IPS-15b (cell line): ENCODE measurements around the gene HCFC1R1.

Source experiments
- H3K27me3 ChIP-seq: one replicate; pipeline ENCODE4 v1.6.1; 2013; ENCODE audit warnings: low read length; ENCODE audit not compliant: control insufficient read depth, insufficient read depth
- H3K36me3 ChIP-seq: one replicate; pipeline ENCODE4 v1.6.1; 2013; ENCODE audit warnings: low read length; ENCODE audit not compliant: control insufficient read depth, insufficient read depth
- H3K4me1 ChIP-seq: one replicate; pipeline ENCODE4 v1.6.1; 2013; ENCODE audit warnings: mild to moderate bottlenecking, low read length; ENCODE audit not compliant: control insufficient read depth, insufficient read depth
- H3K4me3 ChIP-seq: one replicate; pipeline ENCODE4 v1.5.1; 2013; ENCODE audit warnings: low read depth, low read length
- H3K9ac ChIP-seq: one replicate; pipeline ENCODE4 v1.6.1; 2013; ENCODE audit warnings: low read depth, mild to moderate bottlenecking, low read length
- H3K9me3 ChIP-seq: one replicate; pipeline ENCODE4 v1.6.1; 2013; ENCODE audit warnings: mild to moderate bottlenecking, low read length; ENCODE audit not compliant: control insufficient read depth, insufficient read depth

HCFC1R1 gene

DNA sequence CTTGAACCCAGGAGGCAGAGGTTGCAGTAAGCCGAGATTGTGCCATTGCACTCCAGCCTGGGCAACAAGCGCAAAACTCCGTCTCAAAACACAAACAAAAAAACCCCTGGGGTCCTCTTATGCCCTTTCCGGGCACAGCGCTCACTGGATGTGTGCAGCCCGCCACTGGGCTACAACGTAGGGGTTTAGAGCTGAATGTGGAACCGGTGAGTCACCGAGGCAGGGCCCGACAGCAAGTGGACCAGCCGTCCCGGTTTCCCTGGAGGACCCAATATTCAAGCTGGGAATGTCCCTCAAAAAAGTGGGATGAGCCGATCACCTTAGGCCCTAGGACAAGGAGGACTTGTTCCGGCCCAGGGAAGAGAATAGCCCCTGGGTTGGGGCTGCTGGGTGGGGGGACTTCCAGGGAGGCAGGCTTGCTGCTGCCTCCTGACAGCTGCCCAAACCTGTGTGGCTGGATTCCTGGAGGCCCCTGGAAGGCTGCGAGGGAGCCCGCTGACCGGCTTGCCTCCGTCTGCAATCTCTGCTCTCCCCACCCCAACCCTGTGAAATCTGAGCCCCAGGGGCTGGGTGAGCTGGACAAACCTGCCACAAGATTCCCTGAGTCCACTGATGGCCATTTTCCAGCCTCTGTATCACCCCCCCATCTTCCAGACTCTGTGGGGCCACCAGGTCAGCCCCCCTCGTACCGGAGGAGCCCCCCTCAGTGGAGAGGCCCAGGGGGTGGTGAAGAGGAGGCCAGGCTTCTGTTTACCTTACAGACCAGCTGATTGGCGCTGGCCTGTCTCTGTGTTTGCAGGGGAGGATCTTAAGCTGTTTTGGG, 14.0 kb downstream of the HCFC1R1 start:
- peak overlapping the region; percentile 58 for H3K4me3 ChIP-seq
- peak overlapping the region; percentile 60 for H3K9ac ChIP-seq

DNA sequence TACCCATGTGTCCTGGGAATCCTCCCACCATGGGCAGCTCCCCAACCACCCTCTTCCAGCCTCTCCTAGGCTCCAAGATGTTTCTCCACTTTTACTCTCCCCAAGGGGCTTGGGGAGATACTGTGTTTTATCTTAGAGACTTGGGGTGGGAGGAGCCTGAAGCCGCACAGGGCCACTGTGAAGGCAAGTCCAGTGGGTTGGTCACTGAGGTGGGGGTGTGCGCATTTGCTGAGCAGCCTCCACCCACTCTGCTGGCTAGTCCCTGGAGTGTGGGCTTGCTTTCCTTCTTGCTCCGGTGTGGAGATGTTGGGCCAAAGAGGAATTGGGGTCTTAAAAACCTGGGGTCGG, 15.1 kb downstream of the HCFC1R1 start:
- Histone ChIP-seq H3K36me3 (no peaks in the 10 kb centered on the region), H3K9ac (peak overlapping the region; percentile 50), H3K27me3 (peaks cover 5% of the 10 kb centered on the region), H3K4me1 (peaks cover 37% of the 10 kb centered on the region), H3K4me3 (peak overlapping the region; percentile 50), H3K9me3 (no peaks in the 10 kb centered on the region)

More for the DNA sequence above, 14.0 kb downstream of the HCFC1R1 start:
- Histone ChIP-seq H3K9me3 (no peaks in the 10 kb centered on the region), H3K36me3 (peaks cover 5% of the 10 kb centered on the region), H3K4me1 (peaks cover 42% of the 10 kb centered on the region), H3K27me3 (peaks cover 5% of the 10 kb centered on the region)

- Histone ChIP-seq H3K4me1 (peaks cover 33% of the 10 kb centered on the region), H3K4me3 (peak overlapping the region; percentile 66), H3K9me3 (no peaks in the 10 kb centered on the region), H3K9ac (peak overlapping the region; percentile 95), H3K27me3 (peaks cover 5% of the 10 kb centered on the region), H3K36me3 (no peaks in the 10 kb centered on the region)
Observed at GRCh38 chr16:3007957-3008689, 15.6 kb downstream of the HCFC1R1 start.

- H3K36me3 ChIP-seq: no peaks in the 10 kb centered on the region
- peak overlapping the region; percentile 66 for H3K4me3 ChIP-seq
- H3K4me1 ChIP-seq: peaks cover 30% of the 10 kb centered on the region
- no peaks in the 10 kb centered on the region for H3K9me3 ChIP-seq
- peak overlapping the region; percentile 95 for H3K9ac ChIP-seq
- peaks cover 5% of the 10 kb centered on the region for H3K27me3 ChIP-seq
Observed at GRCh38 chr16:3007059-3007956, 16.4 kb downstream of the HCFC1R1 start.

DNA sequence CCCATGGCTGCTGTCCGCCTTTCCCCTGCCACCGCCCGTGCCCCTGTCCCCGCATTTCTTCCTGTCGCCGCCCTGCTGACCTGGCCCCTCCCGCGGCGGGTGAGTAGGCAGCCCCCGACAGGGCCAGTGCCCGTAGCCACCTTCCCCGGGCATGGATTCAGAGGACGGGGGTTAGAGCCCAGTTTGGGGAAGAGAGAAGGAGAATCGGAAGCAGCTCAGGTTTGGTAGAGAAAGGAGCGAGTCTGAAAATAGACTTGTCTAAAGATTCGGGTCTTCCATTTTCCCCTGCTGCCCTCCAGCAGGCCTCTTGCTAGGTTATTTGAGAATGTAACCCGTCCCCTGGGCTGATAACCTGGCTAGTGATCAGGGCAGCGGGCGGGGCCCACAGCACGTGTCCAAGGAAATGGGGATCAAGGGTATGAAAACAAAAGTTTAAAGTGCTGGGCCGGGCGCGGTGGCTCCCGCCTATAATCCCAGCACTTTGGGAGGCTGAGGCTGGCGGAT, 18.9 kb downstream of the HCFC1R1 start:
- peak overlapping the region; percentile 65 for H3K9ac ChIP-seq
- H3K4me3 ChIP-seq: peak overlapping the region; percentile 64
- peaks cover 25% of the 10 kb centered on the region for H3K4me1 ChIP-seq
- no peaks in the 10 kb centered on the region for H3K36me3 ChIP-seq
- no peaks in the 10 kb centered on the region for H3K27me3 ChIP-seq
- H3K9me3 ChIP-seq: no peaks in the 10 kb centered on the region

DNA sequence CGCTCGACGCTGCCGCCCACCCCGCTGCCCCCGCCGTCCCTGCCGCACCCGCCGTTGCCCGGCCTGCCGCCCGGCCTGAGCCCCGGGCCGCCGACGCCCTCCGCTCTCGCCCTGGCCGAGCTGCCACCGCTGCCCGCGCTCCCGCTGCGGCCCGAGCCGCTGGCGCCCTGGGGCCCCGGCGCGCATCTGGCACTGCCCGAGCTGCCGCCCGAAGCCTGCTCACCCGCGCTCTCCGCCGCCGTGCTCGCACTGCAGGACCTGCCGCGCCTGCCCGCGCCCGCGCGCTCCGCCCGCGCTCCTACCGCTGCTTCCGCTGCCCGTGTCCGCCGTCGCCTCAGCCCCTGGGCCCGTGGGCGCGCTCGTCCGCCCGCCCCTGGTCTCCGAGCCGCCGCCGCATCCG, 19.4 kb downstream of the HCFC1R1 start:
- no peaks in the 10 kb centered on the region for H3K27me3 ChIP-seq
- peaks cover 21% of the 10 kb centered on the region for H3K4me1 ChIP-seq
- no peaks in the 10 kb centered on the region for H3K36me3 ChIP-seq
- H3K9me3 ChIP-seq: no peaks in the 10 kb centered on the region
- H3K4me3 ChIP-seq: no peak overlapping the region
- H3K9ac ChIP-seq: no peak overlapping the region

- no peak overlapping the region for H3K9ac ChIP-seq
- H3K36me3 ChIP-seq: no peaks in the 10 kb centered on the region
- H3K4me1 ChIP-seq: peaks cover 23% of the 10 kb centered on the region
- H3K27me3 ChIP-seq: no peaks in the 10 kb centered on the region
- no peak overlapping the region for H3K4me3 ChIP-seq
- H3K9me3 ChIP-seq: no peaks in the 10 kb centered on the region
Observed at GRCh38 chr16:3003582-3004270, 20.0 kb downstream of the HCFC1R1 start.

GRCh38 chr16:3001316-3001715, 22.4 kb downstream of the HCFC1R1 start:
- Histone ChIP-seq H3K4me1 (peaks cover 5% of the 10 kb centered on the region), H3K36me3 (no peaks in the 10 kb centered on the region), H3K9me3 (no peaks in the 10 kb centered on the region), H3K4me3 (no peak overlapping the region), H3K27me3 (no peaks in the 10 kb centered on the region), H3K9ac (no peak overlapping the region)

GRCh38 chr16:3000540-3000939, 23.2 kb downstream of the HCFC1R1 start:
- H3K9ac ChIP-seq: no peak overlapping the region
- H3K4me3 ChIP-seq: no peak overlapping the region
- H3K4me1 ChIP-seq: peaks cover 3% of the 10 kb centered on the region
- no peaks in the 10 kb centered on the region for H3K9me3 ChIP-seq
- H3K27me3 ChIP-seq: no peaks in the 10 kb centered on the region
- H3K36me3 ChIP-seq: no peaks in the 10 kb centered on the region

DNA sequence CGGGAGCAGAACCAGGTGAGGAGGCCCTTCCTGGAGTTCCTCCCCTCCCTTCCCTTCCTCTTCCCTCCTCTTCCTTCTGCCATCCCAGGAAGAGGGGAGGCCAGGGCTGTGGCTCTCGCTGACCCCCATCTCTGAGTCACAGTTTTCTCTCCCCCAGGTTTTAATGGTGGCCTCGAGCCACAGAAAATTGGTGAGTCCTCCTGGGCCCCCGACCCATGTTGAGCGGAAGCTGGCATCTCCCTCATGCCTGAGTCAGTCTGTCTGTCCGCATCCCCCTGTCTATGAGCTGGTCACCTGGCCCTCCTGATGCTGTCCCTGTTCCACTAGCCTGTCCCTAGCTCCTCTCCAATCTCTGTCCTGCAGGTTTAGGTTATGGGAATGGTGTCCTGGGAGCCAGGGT, 23.8 kb downstream of the HCFC1R1 start:
- Histone ChIP-seq H3K36me3 (no peaks in the 10 kb centered on the region), H3K4me1 (peaks cover 3% of the 10 kb centered on the region), H3K27me3 (no peaks in the 10 kb centered on the region), H3K9ac (no peak overlapping the region), H3K4me3 (no peak overlapping the region), H3K9me3 (no peaks in the 10 kb centered on the region)

DNA sequence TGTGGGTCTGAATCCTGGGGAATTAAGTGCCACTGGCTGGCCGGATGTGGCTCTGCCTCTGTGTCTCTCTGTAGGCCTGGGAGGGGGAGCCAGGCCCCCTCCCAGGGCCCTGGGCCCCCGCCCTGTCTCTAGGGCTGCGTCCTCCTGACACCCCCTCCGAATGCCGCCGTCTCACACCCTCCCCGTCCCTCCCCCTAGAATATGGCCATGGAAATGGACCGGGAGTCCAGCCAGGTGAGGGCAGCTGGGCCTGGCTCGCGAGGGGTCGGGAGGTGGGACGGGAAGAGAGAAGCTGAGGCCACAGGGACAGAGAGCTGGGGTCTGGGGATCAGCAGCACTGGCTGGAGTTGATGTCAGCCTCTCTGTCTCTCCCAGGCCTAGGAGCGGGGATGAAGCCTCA, 27.4 kb downstream of the HCFC1R1 start:
- no peaks in the 10 kb centered on the region for H3K36me3 ChIP-seq
- no peak overlapping the region for H3K4me3 ChIP-seq
- no peaks in the 10 kb centered on the region for H3K27me3 ChIP-seq
- peaks cover 3% of the 10 kb centered on the region for H3K4me1 ChIP-seq
- no peaks in the 10 kb centered on the region for H3K9me3 ChIP-seq
- H3K9ac ChIP-seq: no peak overlapping the region
